Measurements from ENCODE around the gene PGM2. TPM values are rescaled to one million over a fixed set of nuclear protein-coding genes. Genes with fewer than 3 reads are reported as not detected.

The PGM2 gene
- total RNA-seq, 1 donor from 2014 or later, result 7.1 TPM

GRCh38 chr4:37788819-37789218 lies 37.7 kb upstream of the PGM2 start:
- Histone ChIP-seq H3K27ac (no peak overlapping the region), H3K27me3 (no peaks in the 10 kb centered on the region), H3K9me3 (no peaks in the 10 kb centered on the region), H3K4me3 (no peak overlapping the region), H3K4me1 (no peaks in the 10 kb centered on the region), H3K36me3 (no peaks in the 10 kb centered on the region)
- no peak for TF ChIP-seq CTCF (IDR thresholded peaks at IDR 0.05)
- DNase-seq (ENCODE audit: low spot score in 2 of 2), result no peak
- intact Hi-C loops (cut with DNase I), result no loop called here

GRCh38 chr4:37792241-37792640 lies 34.2 kb upstream of the PGM2 start:
- H3K27me3 ChIP-seq, result no peaks in the 10 kb centered on the region
- no peak for TF ChIP-seq CTCF (IDR thresholded peaks at IDR 0.05)
- H3K36me3 ChIP-seq, result no peaks in the 10 kb centered on the region
- no peaks in the 10 kb centered on the region for H3K4me1 ChIP-seq
- H3K9me3 ChIP-seq, result no peaks in the 10 kb centered on the region
- intact Hi-C loops (cut with DNase I), result no loop called here
- no peak overlapping the region for H3K27ac ChIP-seq
- H3K4me3 ChIP-seq, result no peak overlapping the region
- no peak for DNase-seq (ENCODE audit: low spot score in 2 of 2)

- Histone ChIP-seq H3K4me1 (no peaks in the 10 kb centered on the region), H3K9me3 (no peaks in the 10 kb centered on the region), H3K27me3 (no peaks in the 10 kb centered on the region), H3K36me3 (no peaks in the 10 kb centered on the region), H3K27ac (no peak overlapping the region), H3K4me3 (no peak overlapping the region)
- intact Hi-C loops (cut with DNase I), result no loop called here
- peak in 1 of 3 experiments; percentile 42 for TF ChIP-seq CTCF (IDR thresholded peaks at IDR 0.05)
- DNase-seq (ENCODE audit: low spot score in 2 of 2), result no peak
Observed at GRCh38 chr4:37793562-37793961, 32.9 kb upstream of the PGM2 start.

GRCh38 chr4:37794056-37794455 lies 32.4 kb upstream of the PGM2 start:
- intact Hi-C loops (cut with DNase I), result no loop called here
- Histone ChIP-seq H3K9me3 (no peaks in the 10 kb centered on the region), H3K36me3 (no peaks in the 10 kb centered on the region), H3K4me3 (no peak overlapping the region), H3K27me3 (no peaks in the 10 kb centered on the region), H3K27ac (no peak overlapping the region), H3K4me1 (no peaks in the 10 kb centered on the region)
- no peak for DNase-seq (ENCODE audit: low spot score in 2 of 2)
- TF ChIP-seq CTCF (IDR thresholded peaks at IDR 0.05), result no peak

DNA sequence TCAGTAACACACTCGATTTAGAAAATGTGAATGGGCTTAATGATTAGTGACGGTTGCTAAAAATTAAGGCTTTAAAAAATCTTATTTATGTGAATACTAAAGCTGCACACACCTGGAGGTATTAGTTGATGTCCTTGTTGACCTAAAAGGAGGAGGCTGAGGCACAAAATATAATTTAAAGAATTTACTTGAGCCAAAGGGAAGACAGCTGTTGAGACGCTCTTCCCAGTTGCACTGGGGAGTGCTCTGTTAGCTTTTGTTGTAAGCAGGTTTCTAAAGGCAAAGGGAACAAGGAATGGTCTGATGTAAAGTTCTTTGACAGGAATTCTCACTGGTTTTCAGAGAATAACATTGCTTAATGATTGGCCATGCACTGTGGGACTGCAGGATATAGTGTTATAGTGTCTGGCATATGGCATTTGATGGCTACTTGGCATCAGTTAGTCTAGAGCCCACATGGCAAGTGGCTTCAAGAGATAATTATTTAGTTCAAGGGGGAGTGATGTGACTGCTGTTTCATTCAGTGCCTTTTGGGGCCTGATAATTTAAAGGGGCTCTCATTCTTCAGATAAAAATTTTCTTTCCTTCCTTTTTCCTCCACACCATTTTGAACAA lies 30.8 kb upstream of the PGM2 start:
- Histone ChIP-seq H3K4me3 (no peak overlapping the region), H3K27ac (no peak overlapping the region), H3K4me1 (no peaks in the 10 kb centered on the region), H3K36me3 (no peaks in the 10 kb centered on the region), H3K27me3 (no peaks in the 10 kb centered on the region), H3K9me3 (no peaks in the 10 kb centered on the region)
- DNase-seq (ENCODE audit: low spot score in 2 of 2), result no peak
- TF ChIP-seq CTCF (IDR thresholded peaks at IDR 0.05), result no peak
- intact Hi-C loops (cut with DNase I), result no loop called here

DNA sequence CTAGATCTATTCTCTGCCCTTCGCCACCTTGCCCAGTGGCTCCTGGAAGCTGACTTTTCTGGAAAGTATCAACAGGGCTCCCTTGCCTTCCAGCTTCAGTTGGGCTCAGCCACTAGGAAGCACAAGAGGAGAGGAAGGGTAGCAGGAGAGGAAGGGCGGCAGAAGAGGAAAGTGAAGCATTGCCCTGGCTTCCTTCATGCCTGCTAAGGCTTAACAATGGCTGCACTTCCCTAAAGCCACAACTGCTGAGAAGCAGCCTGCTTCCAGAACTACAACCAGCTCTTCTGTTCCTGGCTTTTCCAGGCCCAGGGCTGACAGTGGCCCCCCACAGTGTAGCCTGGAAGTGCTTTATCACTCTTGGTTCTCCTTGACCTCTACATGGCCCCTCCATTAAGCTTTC lies 29.1 kb upstream of the PGM2 start:
- Histone ChIP-seq H3K27ac (no peak overlapping the region), H3K9me3 (no peaks in the 10 kb centered on the region), H3K4me1 (no peaks in the 10 kb centered on the region), H3K4me3 (no peak overlapping the region), H3K36me3 (no peaks in the 10 kb centered on the region), H3K27me3 (no peaks in the 10 kb centered on the region)
- intact Hi-C loops (cut with DNase I), result no loop called here
- DNase-seq (ENCODE audit: low spot score in 2 of 2), result no peak
- no peak for TF ChIP-seq CTCF (IDR thresholded peaks at IDR 0.05)
